ENCODE data around the gene FBLN7.

Gene FBLN7

GRCh38 chr2:112183327-112184025, 45.3 kb downstream of the FBLN7 start:
- TF ChIP-seq, protein P1, sequence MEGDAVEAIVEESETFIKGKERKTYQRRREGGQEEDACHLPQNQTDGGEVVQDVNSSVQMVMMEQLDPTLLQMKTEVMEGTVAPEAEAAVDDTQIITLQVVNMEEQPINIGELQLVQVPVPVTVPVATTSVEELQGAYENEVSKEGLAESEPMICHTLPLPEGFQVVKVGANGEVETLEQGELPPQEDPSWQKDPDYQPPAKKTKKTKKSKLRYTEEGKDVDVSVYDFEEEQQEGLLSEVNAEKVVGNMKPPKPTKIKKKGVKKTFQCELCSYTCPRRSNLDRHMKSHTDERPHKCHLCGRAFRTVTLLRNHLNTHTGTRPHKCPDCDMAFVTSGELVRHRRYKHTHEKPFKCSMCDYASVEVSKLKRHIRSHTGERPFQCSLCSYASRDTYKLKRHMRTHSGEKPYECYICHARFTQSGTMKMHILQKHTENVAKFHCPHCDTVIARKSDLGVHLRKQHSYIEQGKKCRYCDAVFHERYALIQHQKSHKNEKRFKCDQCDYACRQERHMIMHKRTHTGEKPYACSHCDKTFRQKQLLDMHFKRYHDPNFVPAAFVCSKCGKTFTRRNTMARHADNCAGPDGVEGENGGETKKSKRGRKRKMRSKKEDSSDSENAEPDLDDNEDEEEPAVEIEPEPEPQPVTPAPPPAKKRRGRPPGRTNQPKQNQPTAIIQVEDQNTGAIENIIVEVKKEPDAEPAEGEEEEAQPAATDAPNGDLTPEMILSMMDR (IDR thresholded peaks at IDR 0.05; ENCODE audit: control insufficient read depth, extremely low read depth, insufficient read depth) = no peak
- no peak for DNase-seq (ENCODE audit: low read depth)

GRCh38 chr2:112184121-112184520, 45.9 kb downstream of the FBLN7 start:
- H3K4me3 ChIP-seq (ENCODE audit: low read depth, low read length) = no peak overlapping the region
- DNase-seq (ENCODE audit: low read depth) = no peak
- TF ChIP-seq, protein P1 (IDR thresholded peaks at IDR 0.05; ENCODE audit: control insufficient read depth, extremely low read depth, insufficient read depth) = no peak

More at GRCh38 chr2:112183327-112184025, 45.3 kb downstream of the FBLN7 start:
- no peak overlapping the region for H3K4me3 ChIP-seq (ENCODE audit: low read depth, low read length)

DNA sequence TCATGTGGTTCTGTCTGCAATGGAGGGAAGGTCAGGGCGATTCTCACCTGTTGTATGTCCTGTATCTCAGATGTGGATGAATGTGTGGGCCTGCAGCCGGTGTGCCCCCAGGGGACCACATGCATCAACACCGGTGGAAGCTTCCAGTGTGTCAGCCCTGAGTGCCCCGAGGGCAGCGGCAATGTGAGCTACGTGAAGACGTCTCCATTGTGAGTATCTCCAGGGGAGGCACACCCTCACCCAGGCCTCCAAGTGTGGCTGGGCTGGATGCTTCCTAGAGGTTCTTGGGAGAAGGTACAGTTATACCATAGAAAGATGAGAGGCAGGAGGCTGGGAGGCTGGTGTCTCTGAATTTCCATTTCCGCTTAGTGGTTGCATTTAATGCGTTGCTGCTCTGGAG, 46.9 kb downstream of the FBLN7 start:
- no peak for DNase-seq (ENCODE audit: low read depth)
- H3K4me3 ChIP-seq (ENCODE audit: low read depth, low read length) = no peak overlapping the region
- TF ChIP-seq, protein P1 (IDR thresholded peaks at IDR 0.05; ENCODE audit: control insufficient read depth, extremely low read depth, insufficient read depth) = no peak

GRCh38 chr2:112187046-112187715, 49.0 kb downstream of the FBLN7 start:
- TF ChIP-seq, protein P1 (IDR thresholded peaks at IDR 0.05; ENCODE audit: control insufficient read depth, extremely low read depth, insufficient read depth) = no peak
- no peak overlapping the region for H3K4me3 ChIP-seq (ENCODE audit: low read depth, low read length)
- no peak for DNase-seq (ENCODE audit: low read depth)

DNA sequence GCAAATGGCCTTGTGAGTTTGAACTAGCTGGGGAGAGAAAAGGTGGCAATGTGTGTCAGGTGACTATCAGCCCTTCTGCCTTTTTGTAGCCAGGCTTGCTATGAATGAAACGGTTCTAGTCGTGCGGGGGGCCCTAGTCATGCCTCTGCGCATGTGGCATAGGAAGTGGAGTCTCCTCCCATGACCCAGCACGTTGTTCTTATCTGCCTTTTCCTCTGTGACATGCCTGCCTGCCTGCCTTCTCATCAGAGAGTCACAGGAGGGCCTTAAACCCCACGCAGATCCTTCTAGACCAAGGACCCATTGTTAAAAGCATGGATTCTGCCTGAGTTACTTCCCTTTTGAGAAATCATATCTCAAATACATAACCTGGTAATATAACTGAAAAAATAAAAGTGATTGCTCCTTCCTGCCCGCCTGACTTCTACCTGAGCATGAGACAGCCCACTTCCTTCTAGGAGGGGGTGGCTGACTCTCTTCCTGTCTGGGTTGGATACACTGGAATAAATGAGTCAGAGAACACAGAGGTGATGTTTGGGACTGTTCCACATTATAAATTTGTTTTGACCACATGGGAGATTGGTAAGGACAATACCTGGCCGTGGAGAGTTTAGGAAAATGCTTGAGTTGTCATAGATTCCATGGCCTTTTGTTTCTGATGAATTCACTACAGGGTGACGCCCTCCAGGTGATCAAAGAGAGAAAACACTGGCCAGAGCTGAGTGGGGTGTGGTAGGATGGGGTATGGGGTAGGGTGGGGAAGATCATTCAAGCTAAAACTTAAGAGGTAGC, 49.8 kb downstream of the FBLN7 start:
- no peak overlapping the region for H3K4me3 ChIP-seq (ENCODE audit: low read depth, low read length)
- DNase-seq (ENCODE audit: low read depth) = no peak
- TF ChIP-seq, protein P1 (IDR thresholded peaks at IDR 0.05; ENCODE audit: control insufficient read depth, extremely low read depth, insufficient read depth) = no peak

GRCh38 chr2:112189001-112189556, 50.9 kb downstream of the FBLN7 start:
- no peak overlapping the region for H3K4me3 ChIP-seq (ENCODE audit: low read depth, low read length)
- DNase-seq (ENCODE audit: low read depth) = no peak
- TF ChIP-seq, protein P1 (IDR thresholded peaks at IDR 0.05; ENCODE audit: control insufficient read depth, extremely low read depth, insufficient read depth) = no peak

Measured in LNCaP clone FGC (cell line).